HepG2 (cell line): ENCODE results near the gene COL8A2. TPM values are rescaled to one million over a fixed set of nuclear protein-coding genes. Genes with fewer than 3 reads are reported as not detected.

Experiments
- ATAC-seq: fragments of 200-7000 bp; cut with Tn5 transposase; 3 replicates; pipeline ENCODE4 v1.9.1; 2020; ENCODE audit warnings: mild to moderate bottlenecking, moderate library complexity
- BruUV-seq: library from RNA; stranded (reverse); fragments of 400-500 nt; replicated peaks from 2 replicates; lab custom pipeline; 2021; lab: Mats Ljungman, UMichigan
- CTCF ChIA-PET: fragments of 300-600 bp; formaldehyde crosslinking; extraction: SDS; loops from one replicate; lab custom pipeline; 2021; ENCODE audit warnings: low total read pairs, inconsistent platforms, low intra/inter-chr PET ratio; lab: Yijun Ruan, JAX
- POLR2A ChIA-PET: fragments of 350-600 bp; sonication (Branson Sonifier 250); formaldehyde crosslinking; loops from one replicate; lab custom pipeline; 2020; ENCODE audit warnings: antibody characterized with exemption, inconsistent platforms; lab: Yijun Ruan, JAX
- DNase-seq: peaks from one replicate; pipeline ENCODE4 v3.0.0-alpha.2; 2015; ENCODE audit warnings: low spot score
- FAIRE-seq: peaks from 3 replicates; lab custom pipeline; 2011; peaks lifted over from hg19 to GRCh38; lab: Jason Lieb, UNC
- H2AFZ ChIP-seq: one replicate; pipeline ENCODE4 v1.6.1; 2011; ENCODE audit warnings: low read length, inconsistent platforms
- H3K27ac ChIP-seq: fragments of 300-600 bp; 3 replicates; pipeline ENCODE4 v1.8.0; 2011; ENCODE audit warnings: mixed run types, mild to moderate bottlenecking, mixed read lengths, low read length, inconsistent platforms; ENCODE audit not compliant: insufficient read depth; ENCODE audit errors: extremely low read length
- H3K27me3 ChIP-seq, 2 experiments: fragments of 200-600 bp in 1 of 2; 2 replicates in 1 of 2; 3 replicates in 1 of 2; pipeline versions ENCODE4 v1.6.0 to v1.8.0; 2011; ENCODE audit warnings: low read length in 2 of 2, mild to moderate bottlenecking in 2 of 2, moderate library complexity in 2 of 2, inconsistent platforms in 1 of 2; ENCODE audit not compliant: insufficient read depth in 2 of 2, control insufficient read depth in 1 of 2
- H3K36me3 ChIP-seq, 2 experiments: fragments of 200-600 bp in 1 of 2; replicated peaks in 1 of 2; 2 replicates in 1 of 2; 3 replicates in 1 of 2; pipeline versions ENCODE4 v1.5.1 to v1.8.0; 2011; ENCODE audit warnings: low read length in 2 of 2, inconsistent platforms in 1 of 2; ENCODE audit not compliant: insufficient read depth in 2 of 2, control insufficient read depth in 1 of 2
- H3K4me1 ChIP-seq: 2 replicates; pipeline ENCODE4 v1.5.1; 2012; ENCODE audit warnings: low read length, inconsistent platforms; ENCODE audit not compliant: insufficient read depth
- H3K4me2 ChIP-seq: 2 replicates; pipeline ENCODE4 v1.6.0; 2011; ENCODE audit warnings: low read depth, low read length, inconsistent platforms
- H3K4me3 ChIP-seq, 3 experiments: fragments of 200-600 bp in 1 of 3; sonication (generic), shearing (Covaris generic) in 1 of 3; replicated peaks in 1 of 3; 2 replicates each; pipeline ENCODE4 v1.5.1; 2011 to 2016; ENCODE audit warnings: low read length in 3 of 3, inconsistent platforms in 2 of 3, low read depth in 2 of 3, mild to moderate bottlenecking in 2 of 3, control low read depth in 1 of 3, mixed read lengths in 1 of 3; ENCODE audit not compliant: insufficient read depth in 1 of 3
- H3K79me2 ChIP-seq: one replicate; pipeline ENCODE4 v1.6.1; 2011; ENCODE audit warnings: low read length, inconsistent platforms; ENCODE audit not compliant: insufficient read depth
- H3K9ac ChIP-seq: 2 replicates; pipeline ENCODE4 v1.6.0; 2011; ENCODE audit warnings: mild to moderate bottlenecking, low read depth, low read length, inconsistent platforms; ENCODE audit not compliant: insufficient read depth
- H3K9me3 ChIP-seq: 2 replicates; pipeline ENCODE4 v1.5.1; 2012; ENCODE audit warnings: mild to moderate bottlenecking, low read length
- H4K20me1 ChIP-seq: 2 replicates; pipeline ENCODE4 v1.6.0; 2011; ENCODE audit warnings: inconsistent platforms, mild to moderate bottlenecking, low read length, moderate library complexity; ENCODE audit not compliant: insufficient read depth
- HDAC2 ChIP-seq: sonication (generic); formaldehyde crosslinking; IDR thresholded peaks from 2 replicates; pipeline ENCODE4 v1.4.0; 2020; ENCODE audit warnings: missing genetic modification reagents
- PATZ1 ChIP-seq: sonication (generic); formaldehyde crosslinking; IDR thresholded peaks from 2 replicates; pipeline ENCODE4 v1.4.0; 2020; ENCODE audit warnings: missing genetic modification reagents
- PCBP1 ChIP-seq: fragments of 200-400 bp; formaldehyde crosslinking; IDR thresholded peaks from 2 replicates; pipeline ENCODE4 v1.6.1; 2017; ENCODE audit warnings: mild to moderate bottlenecking, low read depth, low read length, borderline replicate concordance
- TAF15 ChIP-seq: fragments of 200-400 bp; formaldehyde crosslinking; IDR thresholded peaks from one replicate; pipeline ENCODE4 v1.6.1; 2018; ENCODE audit warnings: mild to moderate bottlenecking, low read depth, low read length; ENCODE audit not compliant: poor library complexity, severe bottlenecking
- TEAD2 ChIP-seq: sonication (generic); formaldehyde crosslinking; IDR thresholded peaks from 2 replicates; pipeline ENCODE4 v1.9.0; 2021; ENCODE audit warnings: missing genetic modification reagents
- ZBTB33 ChIP-seq: sonication (generic); formaldehyde crosslinking; IDR thresholded peaks from 2 replicates; pipeline ENCODE4 v1.4.0; 2020; ENCODE audit warnings: missing genetic modification reagents
- ZNF160 ChIP-seq: sonication (generic); formaldehyde crosslinking; IDR thresholded peaks from 2 replicates; pipeline ENCODE4 v1.8.0; 2022; ENCODE audit warnings: mild to moderate bottlenecking, inconsistent platforms, missing genetic modification reagents
- ZNF225 ChIP-seq: sonication (generic); formaldehyde crosslinking; IDR thresholded peaks from 2 replicates; pipeline ENCODE4 v1.4.0; 2020; ENCODE audit warnings: mild to moderate bottlenecking, missing genetic modification reagents
- ZNF367 ChIP-seq: sonication (generic); formaldehyde crosslinking; IDR thresholded peaks from 2 replicates; pipeline ENCODE4 v1.4.0; 2020; ENCODE audit warnings: missing genetic modification reagents, borderline replicate concordance
- ZNF780A ChIP-seq: sonication (generic); formaldehyde crosslinking; IDR thresholded peaks from 2 replicates; pipeline ENCODE4 v1.8.0; 2022; ENCODE audit warnings: mild to moderate bottlenecking, missing genetic modification reagents, moderate library complexity
- ZNF792 ChIP-seq: IDR thresholded peaks from 2 replicates; pipeline ENCODE4 v1.6.1; 2016
- WGBS: methylation state at CpG from one replicate; pipeline ENCODE4 v1.1.6; 2017; ENCODE audit warnings: low lambda C conversion rate; 5-methylcytosine and 5-hydroxymethylcytosine counted together
- in situ Hi-C: cut with HindIII; loops from 2 replicates; pipeline ENCODE4 v1.10.0; 2017; ENCODE audit warnings: low pct_unique_long_range_greater_than_20kb; ENCODE audit not compliant: extremely low pct_ligation_motif_present
- intact Hi-C: fragments of 100-400 bp; cut with micrococcal nuclease; formaldehyde crosslinking; loops from one replicate; pipeline ENCODE4 v1.10.0; 2022; ENCODE audit not compliant: unreplicated experiment
- polyA plus RNA-seq, 8 experiments: library from polyadenylated mRNA; depleted of rRNA in 3 of 8; stranded (reverse) in 7 of 8; unstranded in 1 of 8; fragments of >200 nt; fragmentation: Illumina TruSeq in 4 of 8; extraction: Trizol in 4 of 8; gene quantifications; 2 replicates each; pipeline versions ENCODE4 v1.2.1 to v1.2.3, GENCODE V29; 2011 to 2016; ENCODE audit warnings: low read depth in 4 of 8, missing spikeins in 1 of 8, mixed read lengths in 1 of 8; ENCODE audit not compliant: insufficient read depth in 1 of 8
- total RNA-seq, 5 experiments: library from RNA; depleted of rRNA; stranded (reverse); fragments of >200 nt; fragmentation: Illumina TruSeq; extraction: Trizol; gene quantifications; 2 replicates each; pipeline ENCODE4 v1.2.3, GENCODE V29; 2016; ENCODE audit warnings: low read depth in 1 of 5
- TF ChIP-seq, protein P1 (sequence below): sonication (generic); formaldehyde crosslinking; IDR thresholded peaks from 2 replicates; pipeline ENCODE4 v1.5.1; 2020; ENCODE audit warnings: mild to moderate bottlenecking, missing genetic modification reagents

COL8A2 gene
- total and polyA plus RNA-seq, 2 of the 13 experiments (the other 11 are each of a cell fraction or from before 2014, with no cell fraction given): 0.13 to 0.24 TPM

GRCh38 chr1:36097693-36098585 is 27.1 kb downstream of the COL8A2 start (continued):
- TF ChIP-seq ZNF160 (CRISPR knock-in tag) (no peak), PCBP1 (no peak), ZNF780A (CRISPR knock-in tag) (no peak), TAF15 (no peak)

GRCh38 chr1:36096500-36097432 is 28.3 kb downstream of the COL8A2 start:
- POLR2A ChIA-PET: interaction anchor here (0.7 to 2.6 kb wide), 3 partner anchors 21 to 53 kb away, joined by 3 to 7 read pairs (median 5); partner anchors contain the start of gene TRAPPC3
- intact Hi-C loops: loop anchor here (5.0 kb wide), 1 partner anchor 191 kb away; no protein-coding TSS in a partner anchor
- Histone ChIP-seq H3K27ac (no peak overlapping the region), H3K4me2 (no peak overlapping the region), H3K4me3 (no peak overlapping the region), H3K36me3 (peaks cover 29 to 41% of the 10 kb centered on the region in 2 experiments), H3K9ac (no peak overlapping the region), H3K9me3 (no peaks in the 10 kb centered on the region), H3K4me1 (peaks cover 29% of the 10 kb centered on the region; the same call in 1 of the 2 replicates), H4K20me1 (0 out of 2 replicates have a peak, but pooled peaks cover 3% of the 10 kb centered on the region), H2AFZ (no peak overlapping the region), H3K79me2 (no peaks in the 10 kb centered on the region), H3K27me3 (no peaks in the 10 kb centered on the region)
- ATAC-seq (peak; percentile 76), DNase-seq (peak; percentile 39), FAIRE-seq (no peak)
- BruUV-seq: no TSS peak
- CTCF ChIA-PET: interaction anchor here (5.0 kb wide), 1 partner anchor 37 kb away, joined by 104 read pairs; no protein-coding TSS in a partner anchor
- in situ Hi-C loops: loop anchor here (5.0 kb wide), 1 partner anchor 36 kb away; no protein-coding TSS in a partner anchor
- 91% methylated on average over 10 of the region's 16 CpGs for WGBS
- TF ChIP-seq HDAC2 (CRISPR knock-in tag): no peak
- peak; percentile 17; the same call in 1 of the 2 replicates for TF ChIP-seq ZBTB33 (CRISPR knock-in tag)
- TF ChIP-seq, protein P1, sequence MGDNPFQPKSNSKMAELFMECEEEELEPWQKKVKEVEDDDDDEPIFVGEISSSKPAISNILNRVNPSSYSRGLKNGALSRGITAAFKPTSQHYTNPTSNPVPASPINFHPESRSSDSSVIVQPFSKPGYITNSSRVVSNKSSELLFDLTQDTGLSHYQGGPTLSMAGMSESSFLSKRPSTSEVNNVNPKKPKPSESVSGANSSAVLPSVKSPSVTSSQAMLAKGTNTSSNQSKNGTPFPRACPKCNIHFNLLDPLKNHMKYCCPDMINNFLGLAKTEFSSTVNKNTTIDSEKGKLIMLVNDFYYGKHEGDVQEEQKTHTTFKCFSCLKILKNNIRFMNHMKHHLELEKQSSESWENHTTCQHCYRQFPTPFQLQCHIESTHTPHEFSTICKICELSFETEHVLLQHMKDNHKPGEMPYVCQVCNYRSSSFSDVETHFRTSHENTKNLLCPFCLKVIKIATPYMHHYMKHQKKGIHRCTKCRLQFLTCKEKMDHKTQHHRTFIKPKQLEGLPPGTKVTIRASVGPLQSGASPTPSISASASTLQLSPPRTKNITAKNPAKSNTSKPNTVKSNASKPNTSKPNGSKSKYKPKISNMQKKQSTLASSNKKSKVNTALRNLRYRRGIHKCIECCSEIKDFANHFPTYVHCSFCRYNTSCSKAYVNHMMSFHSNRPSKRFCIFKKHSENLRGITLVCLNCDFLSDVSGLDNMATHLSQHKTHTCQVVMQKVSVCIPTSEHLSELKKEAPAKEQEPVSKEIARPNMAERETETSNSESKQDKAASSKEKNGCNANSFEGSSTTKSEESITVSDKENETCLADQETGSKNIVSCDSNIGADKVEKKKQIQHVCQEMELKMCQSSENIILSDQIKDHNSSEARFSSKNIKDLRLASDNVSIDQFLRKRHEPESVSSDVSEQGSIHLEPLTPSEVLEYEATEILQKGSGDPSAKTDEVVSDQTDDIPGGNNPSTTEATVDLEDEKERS (CRISPR knock-in tag): no peak
- TF ChIP-seq ZNF225: no peak
- TF ChIP-seq TEAD2 (CRISPR knock-in tag): no peak
- TF ChIP-seq ZNF367: no peak
- TF ChIP-seq ZNF792 (CRISPR knock-in tag): no peak
- 0 out of 2 replicates have a peak, but pooled peaks have one; percentile 12 for TF ChIP-seq PATZ1
